Kidney capillary endothelial cell (primary cell): ENCODE measurements around the gene TSACC.
"Not testable (repeated sequence)": the region's sequence is repeated elsewhere in the genome, so short reads cannot be mapped to it uniquely, and the experiment has no call there.

ENCODE experiments used
- DNase-seq: peaks from one replicate; pipeline ENCODE4 v3.0.0-alpha.2; 2018; ENCODE audit warnings: low spot score

The TSACC gene

GRCh38 chr1:156338180-156338976 lies at the start of gene TSACC, which contains the start of gene CCT3:
TSS of gene TSACC (plus strand) at chr1:156338526. CDS start at chr1:156339758, 1,232 bp downstream.
TSS of gene CCT3 (minus strand) at chr1:156338292. CDS start at chr1:156338184, 108 bp downstream.
- DNase-seq, result peak; percentile 100

- DNase-seq, result no peak
Observed at GRCh38 chr1:156289857-156290256, 48.5 kb upstream of the TSACC start.

- peak; percentile 48 for DNase-seq
Observed at GRCh38 chr1:156291226-156292061, 46.9 kb upstream of the TSACC start.

- DNase-seq, result no peak
Observed at GRCh38 chr1:156293098-156293434, 45.3 kb upstream of the TSACC start.

- DNase-seq, result no peak
Observed at GRCh38 chr1:156293895-156294294, 44.4 kb upstream of the TSACC start.

- peak; percentile 59 for DNase-seq
Observed at GRCh38 chr1:156295391-156295947, 42.9 kb upstream of the TSACC start, which contains the start of gene GLMP. TSS of gene GLMP (minus strand) at chr1:156295679. CDS start at chr1:156295645, 34 bp downstream.

- DNase-seq, result no peak
Observed at GRCh38 chr1:156298852-156299357, 39.4 kb upstream of the TSACC start, which contains the start of gene VHLL. TSS of gene VHLL (minus strand) at chr1:156299307. CDS start at chr1:156299189, 118 bp downstream.

- no peak for DNase-seq
Observed at GRCh38 chr1:156303241-156303640, 35.1 kb upstream of the TSACC start.

- no peak for DNase-seq
Observed at GRCh38 chr1:156305215-156305614, 33.1 kb upstream of the TSACC start.

GRCh38 chr1:156308078-156308477 lies 30.2 kb upstream of the TSACC start:
- no peak for DNase-seq

- no peak for DNase-seq
Observed at GRCh38 chr1:156310962-156311361, 27.4 kb upstream of the TSACC start.

- no peak for DNase-seq
Observed at GRCh38 chr1:156316909-156317308, 21.4 kb upstream of the TSACC start.

- DNase-seq, result peak; percentile 33
Observed at GRCh38 chr1:156319664-156320063, 18.7 kb upstream of the TSACC start.

- no peak for DNase-seq
Observed at GRCh38 chr1:156320560-156320959, 17.8 kb upstream of the TSACC start.

GRCh38 chr1:156323179-156323578 lies 15.1 kb upstream of the TSACC start:
- not testable (repeated sequence) for DNase-seq

- peak; percentile 24 for DNase-seq
Observed at GRCh38 chr1:156336242-156336641, 2.1 kb upstream of the TSACC start.

GRCh38 chr1:156337052-156337887 lies 1.1 kb upstream of the TSACC start:
- peak; percentile 20 for DNase-seq

- no peak for DNase-seq
Observed at GRCh38 chr1:156337888-156338179, 492 bp upstream of the TSACC start.

- DNase-seq, result no peak
Observed at GRCh38 chr1:156342166-156342955, 4.0 kb downstream of the TSACC start.

GRCh38 chr1:156344409-156344808 lies 6.1 kb downstream of the TSACC start:
- no peak for DNase-seq

- not testable (repeated sequence) for DNase-seq
Observed at GRCh38 chr1:156346035-156346434, 7.7 kb downstream of the TSACC start.
